ENCODE results near the gene TMCO6.

DNA sequence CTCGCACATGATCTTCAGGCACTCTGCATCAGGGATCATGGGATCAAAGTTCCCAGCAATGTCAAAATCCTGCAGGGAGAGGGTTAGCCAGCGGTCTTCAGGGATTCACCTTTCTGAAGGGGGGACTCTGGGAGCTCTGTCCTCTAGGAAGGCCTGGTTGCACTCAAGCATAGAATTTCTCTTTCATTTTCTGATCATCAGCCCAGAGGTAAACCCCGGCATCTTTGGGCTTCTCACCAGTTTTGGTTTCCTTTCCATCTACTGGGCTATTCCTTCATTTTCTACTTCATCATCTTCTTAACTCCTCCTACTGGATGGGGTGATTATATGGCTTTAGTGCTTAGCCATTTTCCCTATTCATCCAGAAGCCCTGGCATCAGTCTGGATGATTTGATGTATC, 38.7 kb downstream of the TMCO6 start:
- TF ChIP-seq NFATC4 (CRISPR knock-in tag; IDR thresholded peaks at IDR 0.05): no peak
- TF ChIP-seq, protein P1, sequence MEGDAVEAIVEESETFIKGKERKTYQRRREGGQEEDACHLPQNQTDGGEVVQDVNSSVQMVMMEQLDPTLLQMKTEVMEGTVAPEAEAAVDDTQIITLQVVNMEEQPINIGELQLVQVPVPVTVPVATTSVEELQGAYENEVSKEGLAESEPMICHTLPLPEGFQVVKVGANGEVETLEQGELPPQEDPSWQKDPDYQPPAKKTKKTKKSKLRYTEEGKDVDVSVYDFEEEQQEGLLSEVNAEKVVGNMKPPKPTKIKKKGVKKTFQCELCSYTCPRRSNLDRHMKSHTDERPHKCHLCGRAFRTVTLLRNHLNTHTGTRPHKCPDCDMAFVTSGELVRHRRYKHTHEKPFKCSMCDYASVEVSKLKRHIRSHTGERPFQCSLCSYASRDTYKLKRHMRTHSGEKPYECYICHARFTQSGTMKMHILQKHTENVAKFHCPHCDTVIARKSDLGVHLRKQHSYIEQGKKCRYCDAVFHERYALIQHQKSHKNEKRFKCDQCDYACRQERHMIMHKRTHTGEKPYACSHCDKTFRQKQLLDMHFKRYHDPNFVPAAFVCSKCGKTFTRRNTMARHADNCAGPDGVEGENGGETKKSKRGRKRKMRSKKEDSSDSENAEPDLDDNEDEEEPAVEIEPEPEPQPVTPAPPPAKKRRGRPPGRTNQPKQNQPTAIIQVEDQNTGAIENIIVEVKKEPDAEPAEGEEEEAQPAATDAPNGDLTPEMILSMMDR (IDR thresholded peaks at IDR 0.05): no peak
